Medulla oblongata (tissue), 1 donor: ENCODE results near the gene TIMM44.
"Not testable (repeated sequence)": the region's sequence is repeated elsewhere in the genome, so short reads cannot be mapped to it uniquely, and the experiment has no call there.

Experiments used
- DNase-seq: peaks from one replicate; pipeline ENCODE4 v3.0.0-alpha.2; 2015; ENCODE audit errors: extremely low spot score

The TIMM44 gene

GRCh38 chr19:7900401-7900870 is 43.0 kb downstream of the TIMM44 start:
- DNase-seq = no peak

DNA sequence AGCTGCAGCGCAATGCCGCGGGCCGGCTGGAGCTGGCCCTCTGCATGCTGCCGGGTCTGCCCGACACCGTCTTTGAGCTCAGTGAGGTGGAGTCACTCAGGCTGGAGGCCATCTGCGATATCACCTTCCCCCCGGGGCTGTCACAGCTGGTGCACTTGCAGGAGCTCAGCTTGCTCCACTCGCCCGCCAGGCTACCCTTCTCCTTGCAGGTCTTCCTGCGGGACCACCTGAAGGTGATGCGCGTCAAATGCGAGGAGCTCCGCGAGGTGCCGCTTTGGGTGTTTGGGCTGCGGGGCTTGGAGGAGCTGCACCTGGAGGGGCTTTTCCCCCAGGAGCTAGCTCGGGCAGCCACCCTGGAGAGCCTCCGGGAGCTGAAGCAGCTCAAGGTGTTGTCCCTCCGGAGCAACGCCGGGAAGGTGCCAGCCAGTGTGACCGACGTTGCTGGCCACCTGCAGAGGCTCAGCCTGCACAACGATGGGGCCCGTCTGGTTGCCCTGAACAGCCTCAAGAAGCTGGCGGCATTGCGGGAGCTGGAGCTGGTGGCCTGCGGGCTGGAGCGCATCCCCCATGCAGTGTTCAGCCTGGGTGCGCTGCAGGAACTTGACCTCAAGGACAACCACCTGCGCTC is 43.6 kb downstream of the TIMM44 start:
- no peak for DNase-seq

- no peak for DNase-seq
Observed at GRCh38 chr19:7898967-7899366, 44.5 kb downstream of the TIMM44 start.

GRCh38 chr19:7897292-7897691 is 46.2 kb downstream of the TIMM44 start:
- no peak for DNase-seq

- DNase-seq = no peak
Observed at GRCh38 chr19:7895565-7895964, 47.9 kb downstream of the TIMM44 start.

DNA sequence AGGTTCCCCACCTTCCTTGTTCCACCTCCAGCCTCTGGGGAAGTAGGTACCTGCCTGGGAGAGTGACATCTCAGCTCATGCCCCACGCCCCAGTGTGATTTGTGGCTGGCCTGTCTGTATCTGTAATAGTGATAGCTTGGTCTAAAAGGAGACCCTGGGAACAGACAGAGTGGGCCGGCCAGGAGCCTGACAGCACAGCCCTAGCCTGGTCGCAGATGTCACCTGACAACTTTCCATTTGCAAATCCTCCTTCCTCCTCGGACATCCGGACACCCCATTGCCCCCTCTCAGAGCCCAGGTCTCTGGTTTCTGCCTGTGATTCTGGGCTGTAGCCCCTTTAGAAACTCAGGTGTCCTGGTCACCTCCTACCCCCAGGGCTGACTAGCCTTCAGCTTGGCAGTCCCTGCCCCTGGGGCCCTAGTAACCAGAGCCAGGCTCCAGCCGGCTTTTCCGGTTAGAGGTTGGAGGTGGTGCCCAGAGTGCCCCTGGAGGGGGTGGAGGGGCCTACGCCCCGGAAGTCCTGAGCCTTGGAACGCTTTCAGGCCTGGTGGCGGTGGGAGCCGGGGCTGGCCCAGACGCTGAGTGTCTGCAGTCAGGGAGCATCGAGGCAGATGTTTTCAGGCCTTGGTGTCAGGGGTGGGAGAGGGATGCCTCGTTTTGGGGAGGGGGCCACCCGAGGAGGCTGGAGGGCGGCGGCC is 48.7 kb downstream of the TIMM44 start:
- no peak for DNase-seq

- not testable (repeated sequence) for DNase-seq
Observed at GRCh38 chr19:7893362-7894101, 49.9 kb downstream of the TIMM44 start.

GRCh38 chr19:7888826-7889217 is 54.6 kb downstream of the TIMM44 start:
- no peak for DNase-seq

DNA sequence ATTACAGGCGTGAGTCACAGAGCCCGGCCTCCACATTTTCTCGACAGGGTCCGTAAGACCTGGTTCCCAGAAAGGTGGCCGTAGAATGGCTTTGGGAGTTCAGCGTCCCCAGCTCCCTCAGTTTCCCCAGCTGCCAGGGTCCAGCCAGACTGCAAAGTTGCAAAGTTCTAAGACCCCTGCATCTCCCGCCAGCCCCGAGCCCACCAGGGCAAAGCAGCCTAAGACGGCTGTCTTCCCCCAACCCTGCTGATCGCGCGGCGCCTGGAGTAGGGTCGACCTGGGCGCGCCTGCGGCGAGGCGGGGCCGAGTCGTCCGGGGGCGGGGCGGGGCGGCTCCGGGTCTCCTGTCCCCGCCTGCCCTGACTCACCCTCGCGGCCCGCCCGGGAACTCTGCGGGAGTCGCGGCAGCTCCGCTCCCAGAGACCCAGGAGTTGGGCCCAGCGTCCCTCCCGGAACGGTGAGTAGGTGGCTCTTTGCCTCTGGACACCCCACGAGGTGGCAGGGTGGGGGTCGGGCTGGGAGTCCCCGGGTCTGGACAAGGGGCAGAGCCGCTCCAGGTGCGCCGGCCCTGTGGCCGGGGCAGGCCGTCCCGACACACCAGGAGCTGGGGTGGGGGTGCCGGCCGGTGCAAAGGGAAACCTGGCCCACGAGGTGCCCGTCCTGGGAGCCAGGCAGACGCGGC is 55.2 kb downstream of the TIMM44 start, which contains the start of gene LRRC8E:
LRRC8E (plus strand) TSS at position 366 of the 681 bp plus-strand sequence. CDS start 7,094 bp downstream, outside the sequence.
- DNase-seq = no peak

- DNase-seq = no peak
Observed at GRCh38 chr19:7887408-7888144, 55.9 kb downstream of the TIMM44 start.

GRCh38 chr19:7885818-7886217 is 57.6 kb downstream of the TIMM44 start:
- DNase-seq = no peak

DNA sequence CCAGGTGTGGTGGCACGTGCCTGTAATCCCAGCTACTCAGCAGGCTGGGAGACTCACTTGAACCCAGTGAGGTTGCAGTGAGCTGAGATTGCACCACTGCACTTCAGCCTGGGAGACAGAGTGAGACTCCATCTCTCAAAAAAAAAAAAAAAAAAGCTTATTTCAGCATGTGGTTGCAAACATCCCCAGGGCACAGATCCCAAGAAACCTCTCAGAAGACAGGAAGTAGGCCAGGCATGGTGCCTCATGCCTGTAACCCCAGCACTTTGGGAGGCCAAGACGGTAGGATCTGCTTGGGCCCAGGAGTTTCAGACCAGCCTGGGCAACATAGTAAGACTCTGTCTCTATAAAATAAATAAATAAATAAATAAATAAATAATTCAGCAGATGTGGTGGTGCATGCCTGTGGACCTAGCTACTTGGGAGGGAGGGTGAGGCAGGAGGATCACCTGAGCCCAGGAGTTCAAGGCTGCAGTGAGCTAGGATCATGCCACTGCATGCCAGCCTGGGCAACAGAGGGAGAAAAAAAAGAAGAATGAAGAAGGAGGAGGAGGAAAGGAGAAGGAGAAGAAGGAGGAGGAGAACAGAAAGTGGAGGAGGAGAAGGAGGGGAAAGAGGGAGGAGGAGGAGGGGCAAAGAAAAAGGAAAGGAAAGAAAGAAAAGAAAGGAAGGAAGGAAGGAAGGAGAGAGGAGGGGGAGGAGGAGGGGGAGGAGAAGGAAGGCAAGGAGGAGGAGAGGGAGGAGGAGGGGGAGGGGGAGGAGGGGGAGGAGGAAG is 59.5 kb downstream of the TIMM44 start:
- DNase-seq = no peak

DNA sequence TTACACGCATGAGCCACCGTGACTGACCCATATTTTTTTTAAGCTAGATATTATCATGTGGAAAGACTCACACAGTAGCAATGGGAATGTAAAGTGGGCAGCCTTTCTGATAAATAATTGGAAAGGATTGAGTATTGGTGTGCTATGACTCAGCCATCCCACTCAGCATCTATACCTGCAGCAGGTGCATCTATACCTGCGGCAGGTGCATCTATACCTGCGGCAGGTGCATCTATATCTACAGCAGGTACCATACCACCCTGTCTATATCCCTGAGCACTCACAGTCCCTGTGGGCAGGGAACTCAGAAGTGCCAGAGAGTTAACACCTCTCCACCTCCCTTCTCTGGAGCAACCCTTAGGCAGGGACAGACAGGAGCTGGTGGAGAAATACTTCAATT is 60.4 kb downstream of the TIMM44 start:
- DNase-seq = no peak

DNA sequence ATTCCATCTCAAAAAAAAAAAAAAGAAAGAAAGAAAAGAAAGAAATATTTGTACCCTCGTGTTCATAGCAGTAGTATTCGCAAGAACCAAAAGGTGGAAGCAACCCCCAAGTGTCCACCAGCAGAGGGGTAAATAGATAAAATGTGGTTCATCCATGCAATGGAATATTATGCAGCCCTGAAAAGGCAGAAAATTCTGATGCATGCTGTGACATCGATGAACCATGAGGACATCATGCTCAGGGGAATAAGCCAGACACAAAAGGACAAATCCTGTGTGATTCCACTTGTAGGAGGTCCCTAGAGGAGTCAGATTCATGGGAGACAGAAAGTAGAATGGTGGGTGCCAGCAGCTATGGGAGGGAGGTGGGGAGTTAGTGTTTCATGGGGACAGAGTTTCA is 61.6 kb downstream of the TIMM44 start:
- no peak for DNase-seq

- no peak for DNase-seq
Observed at GRCh38 chr19:7879836-7880235, 63.6 kb downstream of the TIMM44 start.

- DNase-seq = no peak
Observed at GRCh38 chr19:7879111-7879807, 64.2 kb downstream of the TIMM44 start.

- DNase-seq = no peak
Observed at GRCh38 chr19:7877249-7877836, 66.1 kb downstream of the TIMM44 start.
